Endodermal cell (in vitro differentiated cells): ENCODE data around the gene CAPN12. TPM values are rescaled to one million over a fixed set of nuclear protein-coding genes. Genes with fewer than 3 reads are reported as not detected.

ENCODE experiments used
- DNase-seq: peaks from one replicate; pipeline ENCODE4 v3.0.0-alpha.2; 2017
- H3K27ac ChIP-seq: 2 replicates; pipeline ENCODE4 v1.5.1; 2013; ENCODE audit warnings: mild to moderate bottlenecking, low read depth, low read length, moderate library complexity
- H3K27me3 ChIP-seq: 2 replicates; pipeline ENCODE4 v1.6.1; 2013; ENCODE audit warnings: mild to moderate bottlenecking, low read length, moderate library complexity; ENCODE audit not compliant: insufficient read depth, control insufficient read depth, poor library complexity, severe bottlenecking
- H3K36me3 ChIP-seq: 2 replicates; pipeline ENCODE4 v1.7.0; 2013; ENCODE audit warnings: mild to moderate bottlenecking, low read length, moderate library complexity; ENCODE audit not compliant: control insufficient read depth, insufficient read depth
- H3K4me1 ChIP-seq: one replicate; pipeline ENCODE4 v1.7.0; 2013; ENCODE audit warnings: low read length; ENCODE audit not compliant: control insufficient read depth, insufficient read depth
- H3K4me3 ChIP-seq: 2 replicates; pipeline ENCODE4 v1.5.1; 2013; ENCODE audit warnings: mild to moderate bottlenecking, low read length, moderate library complexity
- H3K9ac ChIP-seq: 2 replicates; pipeline ENCODE4 v1.6.1; 2013; ENCODE audit warnings: mild to moderate bottlenecking, low read length, moderate library complexity; ENCODE audit not compliant: poor library complexity, severe bottlenecking; ENCODE audit errors: extremely low read depth
- H3K9me3 ChIP-seq: 2 replicates; pipeline ENCODE4 v1.6.1; 2013; ENCODE audit warnings: mild to moderate bottlenecking, low read length, moderate library complexity; ENCODE audit not compliant: control insufficient read depth
- H3K27ac Mint-ChIP-seq: 2 replicates; pipeline ENCODE4 v1.8.0; 2020; ENCODE audit warnings: mixed read lengths
- H3K27me3 Mint-ChIP-seq: 2 replicates; pipeline ENCODE4 v1.8.0; 2021; ENCODE audit warnings: mild to moderate bottlenecking, mixed read lengths; ENCODE audit not compliant: insufficient read depth
- H3K36me3 Mint-ChIP-seq: 2 replicates; pipeline ENCODE4 v1.8.0; 2020; ENCODE audit warnings: low read depth, mixed read lengths
- H3K4me1 Mint-ChIP-seq: 2 replicates; pipeline ENCODE4 v1.8.0; 2020; ENCODE audit warnings: mixed read lengths
- H3K4me3 Mint-ChIP-seq: 2 replicates; pipeline ENCODE4 v1.8.0; 2020; ENCODE audit warnings: mild to moderate bottlenecking, moderate library complexity, mixed read lengths
- H3K9me3 Mint-ChIP-seq: 2 replicates; pipeline ENCODE4 v1.8.0; 2020; ENCODE audit warnings: mild to moderate bottlenecking, mixed read lengths
- WGBS, 2 experiments: methylation state at CpG; one replicate each; pipeline versions ENCODE4 v1.1.5 to v1.1.7; 2013; ENCODE audit warnings: missing lambda C conversion rate in 2 of 2, mixed read lengths in 1 of 2; ENCODE audit not compliant: insufficient coverage in 1 of 2, insufficient read length in 1 of 2; 5-methylcytosine and 5-hydroxymethylcytosine counted together
- total RNA-seq, 2 donors: library from RNA; stranded (reverse); fragmentation: NEBNext Ultra II Directional in 1 of 2; extraction: Animal tissue kit (Norgen Biotek cat#: 25700) in 1 of 2; gene quantifications; 2 replicates in 1 of 2; 3 replicates in 1 of 2; pipeline ENCODE4 v1.2.1, GENCODE V29; 2021
- TF ChIP-seq, protein P1 (sequence below): fragments of 200-600 bp; sonication (generic); conservative IDR thresholded peaks from 2 replicates; pipeline ENCODE4 v1.5.0; 2021; ENCODE audit warnings: antibody characterized with exemption, mild to moderate bottlenecking

Gene CAPN12
- total RNA-seq, 2 donors from 2014 or later: 14.5 to 83.0 TPM

- DNase-seq: no peak
- Mint-ChIP-seq H3K36me3 (peaks cover 37% of the 10 kb centered on the region), H3K27ac (peak overlapping the region; percentile 68), H3K9me3 (no peaks in the 10 kb centered on the region), H3K4me1 (peaks cover 15% of the 10 kb centered on the region), H3K27me3 (no peaks in the 10 kb centered on the region), H3K4me3 (no peak overlapping the region)
- no peak overlapping the region for H3K9ac ChIP-seq
- peak overlapping the region; percentile 87 for H3K27ac ChIP-seq
- TF ChIP-seq, protein P1, sequence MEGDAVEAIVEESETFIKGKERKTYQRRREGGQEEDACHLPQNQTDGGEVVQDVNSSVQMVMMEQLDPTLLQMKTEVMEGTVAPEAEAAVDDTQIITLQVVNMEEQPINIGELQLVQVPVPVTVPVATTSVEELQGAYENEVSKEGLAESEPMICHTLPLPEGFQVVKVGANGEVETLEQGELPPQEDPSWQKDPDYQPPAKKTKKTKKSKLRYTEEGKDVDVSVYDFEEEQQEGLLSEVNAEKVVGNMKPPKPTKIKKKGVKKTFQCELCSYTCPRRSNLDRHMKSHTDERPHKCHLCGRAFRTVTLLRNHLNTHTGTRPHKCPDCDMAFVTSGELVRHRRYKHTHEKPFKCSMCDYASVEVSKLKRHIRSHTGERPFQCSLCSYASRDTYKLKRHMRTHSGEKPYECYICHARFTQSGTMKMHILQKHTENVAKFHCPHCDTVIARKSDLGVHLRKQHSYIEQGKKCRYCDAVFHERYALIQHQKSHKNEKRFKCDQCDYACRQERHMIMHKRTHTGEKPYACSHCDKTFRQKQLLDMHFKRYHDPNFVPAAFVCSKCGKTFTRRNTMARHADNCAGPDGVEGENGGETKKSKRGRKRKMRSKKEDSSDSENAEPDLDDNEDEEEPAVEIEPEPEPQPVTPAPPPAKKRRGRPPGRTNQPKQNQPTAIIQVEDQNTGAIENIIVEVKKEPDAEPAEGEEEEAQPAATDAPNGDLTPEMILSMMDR: peak; percentile 16
- WGBS, 2 experiments: 83 to 92% methylated on average over 12 to 22 of the region's 22 CpGs
- no peaks in the 10 kb centered on the region for H3K9me3 ChIP-seq
- H3K27me3 ChIP-seq: no peaks in the 10 kb centered on the region
- H3K4me1 ChIP-seq: no peaks in the 10 kb centered on the region
- H3K4me3 ChIP-seq: no peak overlapping the region
- peaks cover 60% of the 10 kb centered on the region for H3K36me3 ChIP-seq
Observed at GRCh38 chr19:38698225-38699026, 45.8 kb downstream of the CAPN12 start.

DNA sequence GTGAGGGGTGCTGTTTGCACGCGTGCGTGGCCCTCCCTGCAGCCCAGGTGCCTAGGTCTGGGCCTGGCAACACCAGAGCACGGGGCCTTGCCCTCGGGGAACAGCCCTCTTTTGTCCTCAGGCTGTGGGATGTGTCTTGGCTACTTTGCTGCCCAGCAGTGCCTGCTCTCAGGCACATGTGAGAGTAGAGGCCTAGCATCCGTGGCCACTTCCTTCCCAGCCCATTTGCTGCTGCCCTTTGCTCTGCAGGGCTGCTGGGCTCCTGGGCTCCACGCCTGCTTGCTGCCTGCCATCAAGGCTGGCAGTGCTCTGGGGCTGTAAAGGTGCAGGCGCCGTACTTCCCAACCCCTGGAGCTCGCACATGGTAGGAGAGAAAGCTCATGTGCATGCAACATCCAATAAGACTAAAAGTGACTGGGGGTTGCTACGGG lies 46.6 kb downstream of the CAPN12 start:
- Mint-ChIP-seq H3K4me3 (no peak overlapping the region), H3K27me3 (no peaks in the 10 kb centered on the region), H3K27ac (peak overlapping the region; percentile 42), H3K9me3 (no peaks in the 10 kb centered on the region), H3K4me1 (peaks cover 23% of the 10 kb centered on the region), H3K36me3 (peaks cover 36% of the 10 kb centered on the region)
- Histone ChIP-seq H3K4me1 (peaks cover 7% of the 10 kb centered on the region), H3K4me3 (no peak overlapping the region), H3K27ac (peak overlapping the region; percentile 87), H3K27me3 (no peaks in the 10 kb centered on the region), H3K9ac (no peak overlapping the region), H3K36me3 (peaks cover 60% of the 10 kb centered on the region), H3K9me3 (no peaks in the 10 kb centered on the region)
- DNase-seq: no peak
- TF ChIP-seq, protein P1: no peak
- 92 to 95% methylated on average over 10 to 11 of the region's 11 CpGs for WGBS, 2 experiments

- Mint-ChIP-seq H3K27ac (no peak overlapping the region), H3K9me3 (no peaks in the 10 kb centered on the region), H3K27me3 (no peaks in the 10 kb centered on the region), H3K4me1 (peaks cover 27% of the 10 kb centered on the region), H3K36me3 (peaks cover 35% of the 10 kb centered on the region), H3K4me3 (no peak overlapping the region)
- no peak for DNase-seq
- Histone ChIP-seq H3K27me3 (no peaks in the 10 kb centered on the region), H3K9me3 (no peaks in the 10 kb centered on the region), H3K4me1 (peaks cover 10% of the 10 kb centered on the region), H3K27ac (peak overlapping the region; percentile 87), H3K36me3 (peaks cover 62% of the 10 kb centered on the region), H3K4me3 (no peak overlapping the region), H3K9ac (no peak overlapping the region)
- WGBS, 2 experiments: 95% methylated on average over 5 to 6 of the region's 6 CpGs
- TF ChIP-seq, protein P1: no peak
Observed at GRCh38 chr19:38697197-38697596, 47.1 kb downstream of the CAPN12 start.
